OCI-LY7 (cell line): Measurements from ENCODE around the gene BPIFB3.

Experiments
- CTCF ChIP-seq: fragments of 200-600 bp; sonication (generic); conservative IDR thresholded peaks from 2 replicates; pipeline ENCODE4 v1.5.1; 2014; ENCODE audit warnings: mild to moderate bottlenecking, antibody characterized with exemption, low read length, moderate library complexity, mixed read lengths
- EZH2phosphoT487 ChIP-seq: fragments of 200-600 bp; sonication (generic); IDR thresholded peaks from 2 replicates; pipeline ENCODE4 v1.6.1; 2018; ENCODE audit warnings: low read depth, borderline replicate concordance, mild to moderate bottlenecking, mixed run types, antibody characterized with exemption, low read length, moderate library complexity, mixed read lengths

- TF ChIP-seq CTCF: no peak
- no peak for TF ChIP-seq EZH2phosphoT487
These were observed 38.7 kb downstream of the BPIFB3 start for GRCh38 chr20:33092361-33092760.
